Breast epithelium (tissue), 3 donors: Measurements from ENCODE around the gene PNPLA8.

Experiments
- CTCF ChIP-seq, 3 donors: fragments of 450-650 bp; IDR thresholded peaks; one replicate each; pipeline ENCODE4 v1.5.1; 2016 to 2017; ENCODE audit warnings: antibody characterized with exemption in 3 of 3, mild to moderate bottlenecking in 3 of 3, moderate library complexity in 3 of 3
- POLR2A ChIP-seq: fragments of 450-650 bp; IDR thresholded peaks from one replicate; pipeline ENCODE4 v1.6.1; 2016; ENCODE audit warnings: antibody characterized with exemption, mild to moderate bottlenecking, moderate library complexity
- POLR2AphosphoS5 ChIP-seq, 3 donors: sonication (generic); formaldehyde crosslinking; IDR thresholded peaks; one replicate each; pipeline ENCODE4 v1.6.1; 2017; ENCODE audit warnings: antibody characterized with exemption in 3 of 3

- TF ChIP-seq CTCF (IDR thresholded peaks at IDR 0.05) (no peak), POLR2A (no peak), POLR2AphosphoS5 (IDR thresholded peaks at IDR 0.05) (peak in 1 of 3 donors; percentile 62)
Observed at GRCh38 chr7:108570146-108570755, 44.3 kb upstream of the PNPLA8 start.
